GM23338 (cell line): ENCODE data around the gene PSMD3. TPM values are rescaled to one million over a fixed set of nuclear protein-coding genes. Genes with fewer than 3 reads are reported as not detected.
A peak's percentile ranks its signal among the peaks of the same experiment; 100 is the strongest.

Experiments used
- ATAC-seq: fragments of 200-7000 bp; cut with Tn5 transposase; 3 replicates; pipeline ENCODE4 v1.9.1; 2020
- DNase-seq: peaks from one replicate; pipeline ENCODE4 v3.0.0-alpha.2; 2015; ENCODE audit warnings: low spot score
- H2AFZ ChIP-seq: fragments of 200-600 bp; sonication (generic); 2 replicates; pipeline ENCODE4 v1.8.0; 2016; ENCODE audit warnings: antibody characterized with exemption, mild to moderate bottlenecking, moderate library complexity
- H3F3A ChIP-seq: fragments of 200-600 bp; sonication (generic); replicated peaks from 2 replicates; pipeline ENCODE4 v1.8.0; 2017; ENCODE audit warnings: antibody characterized with exemption, mixed run types, low read depth
- H3K27ac ChIP-seq: fragments of 200-600 bp; sonication (generic); 2 replicates; pipeline ENCODE4 v1.6.1; 2016; ENCODE audit warnings: low read depth
- H3K27me3 ChIP-seq: fragments of 200-600 bp; sonication (generic); 2 replicates; pipeline ENCODE4 v1.8.0; 2016; ENCODE audit warnings: mild to moderate bottlenecking, mixed run types, moderate library complexity; ENCODE audit not compliant: insufficient read depth
- H3K36me3 ChIP-seq: fragments of 200-600 bp; sonication (generic); 2 replicates; pipeline ENCODE4 v1.8.0; 2016; ENCODE audit warnings: mild to moderate bottlenecking; ENCODE audit not compliant: insufficient read depth
- H3K4me1 ChIP-seq: fragments of 200-600 bp; sonication (generic); 2 replicates; pipeline ENCODE4 v1.8.0; 2016; ENCODE audit warnings: mild to moderate bottlenecking, moderate library complexity; ENCODE audit not compliant: insufficient read depth
- H3K4me2 ChIP-seq: fragments of 200-600 bp; sonication (generic); 2 replicates; pipeline ENCODE4 v1.7.1; 2017; ENCODE audit warnings: mixed run types
- H3K4me3 ChIP-seq: fragments of 200-600 bp; sonication (generic); 2 replicates; pipeline ENCODE4 v1.6.1; 2016; ENCODE audit warnings: mixed run types
- H3K79me2 ChIP-seq: fragments of 200-600 bp; sonication (generic); replicated peaks from 2 replicates; pipeline ENCODE4 v1.8.0; 2017; ENCODE audit warnings: mild to moderate bottlenecking; ENCODE audit not compliant: insufficient read depth
- H3K9me2 ChIP-seq: fragments of 200-600 bp; sonication (generic); 2 replicates; pipeline ENCODE4 v1.8.0; 2017; ENCODE audit not compliant: insufficient read depth
- H4K20me1 ChIP-seq: fragments of 200-600 bp; sonication (generic); replicated peaks from 2 replicates; pipeline ENCODE4 v1.8.0; 2017; ENCODE audit warnings: mild to moderate bottlenecking; ENCODE audit not compliant: insufficient read depth
- H3K27ac Mint-ChIP-seq: 2 replicates; pipeline ENCODE4 v1.8.0; 2020; ENCODE audit warnings: inconsistent platforms, mild to moderate bottlenecking, moderate library complexity, mixed read lengths
- H3K27me3 Mint-ChIP-seq: 3 replicates; pipeline ENCODE4 v1.8.0; 2022; ENCODE audit warnings: low read depth, mild to moderate bottlenecking, moderate library complexity, mixed read lengths, inconsistent platforms; ENCODE audit not compliant: insufficient read depth, poor library complexity
- H3K36me3 Mint-ChIP-seq: 3 replicates; pipeline ENCODE4 v1.8.0; 2021; ENCODE audit warnings: low read depth, mild to moderate bottlenecking, inconsistent platforms, moderate library complexity, mixed read lengths
- H3K4me1 Mint-ChIP-seq: 3 replicates; pipeline ENCODE4 v1.8.0; 2020; ENCODE audit warnings: mild to moderate bottlenecking, inconsistent platforms, mixed read lengths
- H3K4me3 Mint-ChIP-seq: 3 replicates; pipeline ENCODE4 v1.8.0; 2021; ENCODE audit warnings: moderate library complexity, mild to moderate bottlenecking, inconsistent platforms, mixed read lengths
- H3K9me3 Mint-ChIP-seq: 3 replicates; pipeline ENCODE4 v1.8.0; 2020; ENCODE audit warnings: moderate library complexity, mild to moderate bottlenecking, inconsistent platforms, mixed read lengths
- CREB1 ChIP-seq: fragments of 250-450 bp; sonication (Bioruptor Pico); IDR thresholded peaks from 2 replicates; pipeline ENCODE4 v1.5.0; 2020; ENCODE audit warnings: low read depth, mild to moderate bottlenecking, moderate library complexity
- CTCF ChIP-seq, 2 experiments: fragments of 200-600 bp in 1 of 2; sonication (generic) in 1 of 2; conservative IDR thresholded peaks; 2 replicates each; pipeline versions ENCODE4 v1.5.1 to v1.6.1; 2016 to 2017; ENCODE audit warnings: antibody characterized with exemption in 2 of 2, low read depth in 2 of 2, mild to moderate bottlenecking in 2 of 2, moderate library complexity in 1 of 2
- ETS1 ChIP-seq: IDR thresholded peaks from 2 replicates; pipeline ENCODE4 v1.6.1; 2016; ENCODE audit warnings: antibody characterized with exemption
- EZH2 ChIP-seq: fragments of 200-600 bp; sonication (generic); IDR thresholded peaks from one replicate; pipeline ENCODE4 v1.8.0; 2017; ENCODE audit warnings: antibody characterized with exemption, mild to moderate bottlenecking, low read depth; ENCODE audit not compliant: unreplicated experiment
- EZH2phosphoT487 ChIP-seq: fragments of 200-600 bp; sonication (generic); IDR thresholded peaks from one replicate; pipeline ENCODE4 v1.8.1; 2018; ENCODE audit warnings: antibody characterized with exemption; ENCODE audit not compliant: unreplicated experiment
- JUNB ChIP-seq: IDR thresholded peaks from one replicate; pipeline ENCODE4 v1.6.1; 2016; ENCODE audit warnings: antibody characterized with exemption; ENCODE audit not compliant: unreplicated experiment
- NANOG ChIP-seq: IDR thresholded peaks from 2 replicates; pipeline ENCODE4 v1.6.1; 2016; ENCODE audit warnings: antibody characterized with exemption, borderline replicate concordance
- POLR2AphosphoS5 ChIP-seq: IDR thresholded peaks from 2 replicates; pipeline ENCODE4 v1.6.1; 2016; ENCODE audit warnings: antibody characterized with exemption, low read depth
- REST ChIP-seq: IDR thresholded peaks from one replicate; pipeline ENCODE4 v1.6.1; 2018; ENCODE audit warnings: antibody characterized with exemption; ENCODE audit not compliant: unreplicated experiment
- STAT1 ChIP-seq: IDR thresholded peaks from one replicate; pipeline ENCODE4 v1.6.1; 2016; ENCODE audit warnings: antibody characterized with exemption; ENCODE audit not compliant: unreplicated experiment
- ZNF114 ChIP-seq: fragments of 250-450 bp; sonication (Bioruptor Pico); IDR thresholded peaks from 2 replicates; pipeline ENCODE4 v1.5.0; 2020; ENCODE audit warnings: mild to moderate bottlenecking, moderate library complexity
- ZNF331 ChIP-seq: fragments of 250-450 bp; sonication (Bioruptor Pico); IDR thresholded peaks from 2 replicates; pipeline ENCODE4 v1.5.0; 2020; ENCODE audit warnings: low read depth, mild to moderate bottlenecking, moderate library complexity
- ZNF462 ChIP-seq: fragments of 250-450 bp; sonication (Bioruptor Pico); IDR thresholded peaks from 2 replicates; pipeline ENCODE4 v1.5.0; 2020; ENCODE audit warnings: mild to moderate bottlenecking, moderate library complexity
- polyA plus RNA-seq: library from polyadenylated mRNA; unstranded; fragments of >200 nt; fragmentation: Nextera tagmentation; extraction: Ambion mirVana; gene quantifications from 2 replicates; pipeline ENCODE4 v1.2.1, GENCODE V29; 2016
- total RNA-seq: library from RNA; depleted of rRNA; stranded (reverse); fragments of >200 nt; shearing (Covaris generic); gene quantifications from 2 replicates; pipeline ENCODE4 v1.2.3, GENCODE V29; 2014

PSMD3 gene
- total and polyA plus RNA-seq, 2 experiments from 2014 or later: 112 to 217 TPM

- no peaks in the 10 kb centered on the region for H3K9me3 Mint-ChIP-seq
- Histone ChIP-seq H3K4me1 (peaks cover 28% of the 10 kb centered on the region), H3K36me3 (peaks cover 3% of the 10 kb centered on the region; the same call in 1 of the 2 replicates), H3K79me2 (no peaks in the 10 kb centered on the region), H3K4me3 (peak overlapping the region; percentile 30; the same call in 1 of the 2 replicates), H2AFZ (no peak overlapping the region), H3K27me3 (no peaks in the 10 kb centered on the region), H3F3A (peaks cover 4% of the 10 kb centered on the region; the same call in 1 of the 2 replicates), H3K9me2 (no peaks in the 10 kb centered on the region), H3K4me2 (peak overlapping the region; percentile 71), H4K20me1 (no peaks in the 10 kb centered on the region), H3K27ac (peak overlapping the region; percentile 69; the same call in 1 of the 2 replicates)
- peaks cover 32% of the 10 kb centered on the region for H3K36me3 Mint-ChIP-seq
- peak overlapping the region; percentile 90 for H3K27ac Mint-ChIP-seq
- H3K27me3 Mint-ChIP-seq: peaks cover 28% of the 10 kb centered on the region
- ATAC-seq (peak; percentile 62), DNase-seq (peak; percentile 64)
- peak overlapping the region; percentile 53 for H3K4me3 Mint-ChIP-seq
- peaks cover 42% of the 10 kb centered on the region for H3K4me1 Mint-ChIP-seq
- no peak for TF ChIP-seq EZH2
- TF ChIP-seq ZNF114 (CRISPR knock-in tag): no peak
- TF ChIP-seq ZNF462 (CRISPR knock-in tag): no peak
- TF ChIP-seq EZH2phosphoT487: no peak
- TF ChIP-seq CREB1 (CRISPR knock-in tag): no peak
- no peak for TF ChIP-seq POLR2AphosphoS5
- no peak for TF ChIP-seq STAT1
- no peak for TF ChIP-seq JUNB
- no peak for TF ChIP-seq CTCF (conservative IDR thresholded peaks at IDR 0.05; ENCODE audit: low read depth in 2 of 2)
- TF ChIP-seq NANOG: no peak
- TF ChIP-seq ZNF331 (CRISPR knock-in tag): no peak
- no peak for TF ChIP-seq REST
- no peak for TF ChIP-seq ETS1
Measured at GRCh38 chr17:40018211-40019121, 37.9 kb downstream of the PSMD3 start.
